NCI-H524 (cell line): ENCODE results near the gene LRP10.
"Not testable (repeated sequence)": the region's sequence is repeated elsewhere in the genome, so short reads cannot be mapped to it uniquely, and the experiment has no call there.

Experiments
- DNase-seq, 2 experiments: peaks; one replicate each; lab custom pipeline; 2025; lab: John Stamatoyannopoulos, UW

LRP10 gene

DNA sequence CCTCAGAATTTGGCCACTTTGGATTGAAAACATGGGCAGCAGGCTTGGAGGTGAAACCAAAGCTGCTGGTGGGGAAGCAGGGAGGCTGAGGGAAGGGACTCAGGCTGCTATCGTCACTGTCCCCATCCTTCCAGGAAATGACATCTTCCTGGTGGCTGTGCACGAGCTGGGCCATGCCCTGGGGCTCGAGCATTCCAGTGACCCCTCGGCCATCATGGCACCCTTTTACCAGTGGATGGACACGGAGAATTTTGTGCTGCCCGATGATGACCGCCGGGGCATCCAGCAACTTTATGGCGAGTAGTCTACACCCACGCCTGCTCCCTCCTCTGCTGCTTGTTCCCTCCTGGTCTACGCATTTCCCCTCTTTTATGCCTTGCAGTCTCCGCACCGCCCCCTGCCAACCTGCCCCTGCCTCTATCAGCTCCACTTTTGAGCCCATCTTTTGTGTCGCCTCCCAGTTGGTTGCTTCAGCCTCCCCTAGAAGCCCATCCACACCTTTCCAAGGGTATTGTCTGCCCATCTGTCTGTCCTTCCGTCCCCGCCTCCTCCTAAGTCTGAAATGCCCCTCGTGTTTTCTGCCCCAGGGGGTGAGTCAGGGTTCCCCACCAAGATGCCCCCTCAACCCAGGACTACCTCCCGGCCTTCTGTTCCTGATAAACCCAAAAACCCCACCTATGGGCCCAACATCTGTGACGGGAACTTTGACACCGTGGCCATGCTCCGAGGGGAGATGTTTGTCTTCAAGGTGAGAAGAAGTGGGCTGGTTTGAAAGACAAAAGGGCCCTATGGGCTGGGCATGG lies 28.2 kb upstream of the LRP10 start:
- no peak for DNase-seq

DNA sequence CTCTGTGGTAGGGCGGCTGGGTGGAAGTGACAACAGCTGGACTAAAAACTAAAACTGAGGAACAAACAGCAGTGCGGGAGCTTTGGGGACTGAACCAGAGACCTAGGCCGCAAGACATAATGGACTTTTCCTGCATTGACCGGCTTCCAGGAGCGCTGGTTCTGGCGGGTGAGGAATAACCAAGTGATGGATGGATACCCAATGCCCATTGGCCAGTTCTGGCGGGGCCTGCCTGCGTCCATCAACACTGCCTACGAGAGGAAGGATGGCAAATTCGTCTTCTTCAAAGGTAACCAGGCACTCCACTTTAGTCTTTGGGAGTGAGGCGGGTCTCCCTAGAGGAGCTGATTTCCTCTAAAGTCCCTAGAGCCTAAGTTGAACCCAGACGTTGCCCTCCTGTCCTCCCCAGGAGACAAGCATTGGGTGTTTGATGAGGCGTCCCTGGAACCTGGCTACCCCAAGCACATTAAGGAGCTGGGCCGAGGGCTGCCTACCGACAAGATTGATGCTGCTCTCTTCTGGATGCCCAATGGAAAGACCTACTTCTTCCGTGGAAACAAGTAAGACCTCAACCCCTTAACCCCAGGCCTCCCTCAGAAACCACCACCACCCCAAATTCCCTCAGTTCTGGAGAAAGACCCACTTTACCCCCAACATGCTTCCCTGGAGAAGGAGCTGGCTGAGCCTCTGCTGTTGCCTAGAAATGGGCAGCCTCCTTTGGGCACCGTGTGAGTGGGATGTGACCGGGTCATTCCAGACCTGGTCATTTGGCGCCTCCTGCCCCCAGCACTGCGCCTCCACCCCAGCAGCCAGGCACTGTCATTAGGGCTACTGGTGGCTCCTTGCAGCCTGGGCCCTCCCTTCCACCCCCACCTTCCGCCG lies 27.1 kb upstream of the LRP10 start:
- no peak for DNase-seq

DNA sequence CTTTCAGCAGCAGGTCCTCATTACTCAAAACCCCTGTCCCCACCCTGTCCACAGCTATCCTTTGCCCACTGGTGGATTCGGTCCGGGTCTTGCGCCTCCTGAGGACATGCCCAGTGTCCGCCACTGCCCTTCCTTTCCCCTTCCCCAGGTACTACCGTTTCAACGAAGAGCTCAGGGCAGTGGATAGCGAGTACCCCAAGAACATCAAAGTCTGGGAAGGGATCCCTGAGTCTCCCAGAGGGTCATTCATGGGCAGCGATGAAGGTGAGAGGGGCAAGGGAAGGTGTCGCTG lies 26.5 kb upstream of the LRP10 start:
- DNase-seq, result no peak

- no peak for DNase-seq
These were observed 25.5 kb upstream of the LRP10 start for GRCh38 chr14:22845821-22846625.

GRCh38 chr14:22846811-22847307 lies 24.7 kb upstream of the LRP10 start:
- no peak for DNase-seq

GRCh38 chr14:22847661-22848341 lies 23.7 kb upstream of the LRP10 start:
- peak in 1 of 2 experiments; percentile 24 for DNase-seq

DNA sequence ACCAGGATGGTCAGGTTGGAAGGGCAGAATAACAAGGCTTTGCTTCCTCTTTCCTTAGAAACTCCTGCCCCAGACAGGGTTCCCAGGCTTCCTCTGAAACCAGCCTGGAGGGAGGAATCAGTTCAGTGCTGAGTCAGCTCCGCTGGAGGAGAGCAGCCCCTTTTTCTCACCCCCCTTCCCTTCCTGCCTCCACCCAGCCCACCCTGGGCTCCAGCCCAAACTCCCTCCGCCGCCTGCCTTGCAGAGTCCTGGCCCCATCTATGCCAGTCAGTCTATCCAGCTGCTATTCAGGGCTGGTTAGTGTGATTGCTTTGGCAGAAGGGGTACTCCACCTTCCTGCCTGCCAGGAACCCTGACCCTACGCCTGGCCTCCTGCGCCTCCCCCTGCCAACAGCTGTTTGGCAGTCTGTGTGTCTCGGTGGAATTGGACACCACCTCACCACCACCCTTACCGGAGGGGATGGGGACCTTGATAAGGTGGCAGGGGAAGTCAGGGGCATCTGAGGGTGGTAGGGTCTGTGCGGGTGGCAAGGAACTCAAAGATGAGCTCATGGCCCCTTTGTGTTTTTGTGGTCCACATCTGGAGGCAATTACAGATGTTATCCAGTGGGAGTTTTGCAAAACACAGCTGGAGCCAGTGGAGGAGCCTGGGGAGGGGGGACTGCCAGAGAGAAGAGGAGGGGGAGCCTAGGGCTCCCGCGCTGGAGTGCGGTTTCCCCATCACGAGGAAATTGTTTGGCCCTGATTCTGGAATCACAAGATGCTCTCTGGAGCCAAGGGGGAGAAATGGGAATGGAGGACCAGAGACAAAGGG lies 23.0 kb upstream of the LRP10 start:
- peak in 1 of 2 experiments; percentile 61 for DNase-seq

GRCh38 chr14:22849212-22849819 lies 22.2 kb upstream of the LRP10 start:
- no peak for DNase-seq

DNA sequence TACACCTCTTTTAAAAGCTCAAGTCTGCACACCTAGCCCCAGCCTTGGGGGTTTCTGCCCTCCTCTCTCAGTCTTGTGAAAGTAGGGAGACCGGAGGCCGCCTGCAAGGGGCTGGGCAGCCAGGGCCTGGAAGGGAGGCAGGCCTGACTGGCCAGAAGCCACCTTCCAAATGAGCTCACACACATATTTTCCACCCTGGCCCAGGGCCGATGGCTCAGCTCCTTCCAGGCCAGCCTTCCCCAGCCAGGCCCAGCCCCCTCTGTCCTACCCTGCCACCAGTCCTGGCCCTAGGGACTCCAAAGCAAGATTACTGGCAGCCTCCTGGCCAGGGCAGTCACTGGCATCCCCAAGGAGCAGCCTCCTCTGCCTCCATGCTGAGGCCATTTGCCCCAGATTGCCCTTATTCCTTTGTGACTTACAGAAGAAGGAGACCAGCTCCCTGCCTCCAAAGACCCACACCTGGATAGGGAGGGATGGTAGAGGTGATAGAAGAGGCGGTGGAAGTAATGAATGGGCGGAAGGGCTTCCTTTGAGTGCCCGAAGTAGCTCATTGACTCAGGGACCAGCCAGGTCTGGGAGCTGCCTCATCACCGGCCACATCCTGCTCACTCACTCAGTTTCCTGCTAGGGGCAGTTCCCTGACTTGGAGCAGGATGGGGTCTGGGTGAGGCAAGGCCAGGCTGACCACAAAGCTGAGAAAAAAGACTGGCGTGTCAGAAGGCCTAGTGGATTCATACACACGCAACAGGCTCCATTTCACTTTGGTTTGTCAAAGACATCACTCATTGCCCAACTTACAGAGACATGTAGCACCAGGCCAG lies 20.4 kb upstream of the LRP10 start:
- no peak for DNase-seq

DNA sequence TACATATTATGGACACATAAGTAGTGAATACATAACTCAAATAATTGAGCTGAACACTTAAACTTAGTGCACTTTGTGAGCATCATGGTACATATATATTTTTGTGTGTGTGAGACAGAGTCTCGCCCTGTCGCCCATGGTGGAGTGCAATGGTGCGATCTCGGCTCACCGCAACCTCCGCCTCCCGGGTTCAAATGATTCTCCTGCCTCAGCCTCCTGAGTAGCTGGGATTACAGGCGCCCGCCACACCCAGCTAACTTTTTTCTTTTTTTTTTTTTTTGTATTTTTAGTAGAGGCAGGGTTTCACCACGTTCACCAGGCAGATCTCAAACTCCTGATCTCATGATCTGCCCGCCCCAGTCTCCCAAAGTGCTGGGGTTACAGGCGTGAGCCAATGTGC lies 19.4 kb upstream of the LRP10 start:
- not testable (repeated sequence) for DNase-seq

- DNase-seq, result no peak
These were observed 19.0 kb upstream of the LRP10 start for GRCh38 chr14:22852599-22852939.

GRCh38 chr14:22852940-22853767 lies 18.4 kb upstream of the LRP10 start:
- DNase-seq, result peak; percentile 99

DNA sequence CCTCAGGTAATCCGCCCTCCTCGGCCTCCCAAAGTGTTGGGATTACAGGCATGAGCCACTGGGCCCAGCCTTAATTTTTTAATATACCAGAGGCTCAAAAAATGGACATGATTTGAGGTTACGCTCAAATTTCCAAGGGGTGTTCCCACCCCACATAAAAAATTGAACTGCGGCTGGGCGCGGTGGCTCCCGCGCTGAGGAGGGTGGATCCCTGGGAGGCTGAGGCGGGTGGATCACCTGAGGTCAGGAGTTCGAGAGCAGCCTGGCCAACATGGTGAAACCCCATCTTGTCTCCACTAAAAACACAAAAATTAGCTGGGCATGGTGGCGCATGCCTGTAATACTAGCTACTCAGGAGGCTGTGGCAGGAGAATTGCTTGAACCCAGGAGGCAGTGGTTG lies 17.2 kb upstream of the LRP10 start:
- DNase-seq, result not testable (repeated sequence)

GRCh38 chr14:22854963-22855724 lies 16.4 kb upstream of the LRP10 start:
- no peak for DNase-seq

DNA sequence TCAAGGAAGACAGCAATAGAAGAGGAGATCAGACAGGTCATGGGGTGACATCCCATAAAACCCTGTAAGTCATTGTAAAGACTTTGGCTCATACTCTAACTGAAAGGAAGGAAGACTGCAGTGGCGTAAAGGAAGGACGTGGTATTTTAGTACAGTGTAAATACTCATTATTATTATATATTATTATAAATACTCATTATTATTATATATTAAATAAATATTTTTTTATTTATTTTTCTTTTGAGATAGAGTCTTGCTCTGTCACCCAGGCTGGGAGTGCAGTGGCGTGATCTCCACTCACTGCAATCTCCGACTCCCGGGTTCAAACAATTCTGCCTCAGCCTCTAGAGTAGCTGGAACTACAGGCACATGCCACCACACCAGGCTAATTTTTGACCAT lies 15.1 kb upstream of the LRP10 start:
- no peak for DNase-seq

DNA sequence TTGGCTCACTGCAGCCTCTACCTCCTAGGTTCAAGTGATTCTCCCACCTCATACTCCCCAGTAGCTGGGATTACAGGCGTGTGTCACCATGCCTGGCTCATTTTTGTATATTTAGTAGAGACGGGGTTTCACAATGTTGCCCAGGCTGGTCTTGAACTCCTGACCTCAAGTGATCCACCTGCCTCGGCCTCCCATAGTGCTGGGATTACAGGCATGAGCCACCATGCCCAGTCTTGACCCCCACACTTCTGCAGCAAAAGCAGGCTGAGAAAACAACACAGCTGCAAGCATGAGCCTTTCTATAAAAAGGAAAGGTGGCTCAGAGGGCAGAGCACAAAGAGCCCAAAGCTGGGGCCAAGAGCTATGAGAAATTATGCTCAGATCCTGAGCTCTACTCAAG lies 11.2 kb upstream of the LRP10 start:
- not testable (repeated sequence) for DNase-seq

DNA sequence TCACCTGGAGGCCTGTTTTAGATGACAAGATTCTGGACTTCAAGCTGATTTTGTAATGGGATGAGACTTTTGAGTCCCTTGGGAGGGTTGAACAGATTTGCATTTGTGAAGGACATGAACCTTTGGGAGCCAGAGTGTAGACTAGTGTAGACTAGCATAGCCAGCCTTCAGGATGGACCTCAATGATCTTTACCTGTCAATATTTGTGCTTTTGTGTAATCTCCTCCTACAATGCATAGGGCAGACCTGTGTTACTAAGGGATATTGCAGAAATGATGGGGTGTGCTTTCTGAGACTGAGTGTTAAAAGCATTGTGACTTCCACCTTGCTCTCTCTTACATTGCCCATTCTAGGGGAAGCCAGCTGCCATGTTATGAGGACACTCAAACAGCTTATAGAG lies 9.9 kb upstream of the LRP10 start:
- no peak for DNase-seq

- DNase-seq, result no peak
These were observed 6.6 kb upstream of the LRP10 start for GRCh38 chr14:22864979-22865378.
